HEK293 (cell line): Measurements from ENCODE around the gene PDE2A.

Source experiments
- CTCF ChIA-PET: fragments of 350-600 bp; formaldehyde crosslinking; extraction: SDS; loops from one replicate; lab custom pipeline; 2021; ENCODE audit warnings: antibody characterized with exemption; lab: Yijun Ruan, JAX
- POLR2A ChIA-PET: fragments of 300-600 bp; formaldehyde crosslinking; extraction: SDS; loops from one replicate; lab custom pipeline; 2020; ENCODE audit warnings: antibody characterized with exemption, inconsistent platforms; lab: Yijun Ruan, JAX
- H3K27ac ChIP-seq: fragments of 200-500 bp; sonication (Bioruptor generic); 2 replicates; pipeline ENCODE4 v1.5.1; 2014; ENCODE audit warnings: low read depth, low read length, control low read depth, inconsistent platforms; ENCODE audit errors: extremely low read depth
- H3K36me3 ChIP-seq, 2 experiments: fragments of 200-500 bp in 1 of 2; sonication (Bioruptor generic) in 1 of 2; 1 replicate in 1 of 2; 2 replicates in 1 of 2; pipeline ENCODE4 v1.5.1; 2014 to 2017; ENCODE audit warnings: inconsistent platforms in 2 of 2, low read length in 2 of 2; ENCODE audit not compliant: control insufficient read depth in 2 of 2, insufficient read depth in 1 of 2
- H3K4me1 ChIP-seq: fragments of 200-500 bp; sonication (Bioruptor generic); 2 replicates; pipeline ENCODE4 v1.5.1; 2014; ENCODE audit warnings: mild to moderate bottlenecking, low read length, inconsistent platforms; ENCODE audit not compliant: control insufficient read depth, insufficient read depth
- H3K4me3 ChIP-seq: 2 replicates; pipeline ENCODE4 v1.5.1; 2011; ENCODE audit warnings: low read depth, mild to moderate bottlenecking, control low read depth, low read length, moderate library complexity
- H3K9me3 ChIP-seq: fragments of 200-500 bp; sonication (Bioruptor generic); 2 replicates; pipeline ENCODE4 v1.5.1; 2014; ENCODE audit warnings: low read depth, low read length, inconsistent platforms; ENCODE audit not compliant: control insufficient read depth, insufficient read depth
- ATF2 ChIP-seq: fragments of 450-650 bp; formaldehyde crosslinking; IDR thresholded peaks from 2 replicates; pipeline ENCODE4 v1.5.1; 2016; ENCODE audit warnings: missing biosample characterization, missing genetic modification characterization, low read depth
- FEZF1 ChIP-seq: fragments of 450-650 bp; formaldehyde crosslinking; IDR thresholded peaks from 2 replicates; pipeline ENCODE4 v1.5.1; 2016; ENCODE audit warnings: missing biosample characterization, missing genetic modification characterization
- HIC1 ChIP-seq: fragments of 450-650 bp; formaldehyde crosslinking; IDR thresholded peaks from 2 replicates; pipeline ENCODE4 v1.5.1; 2016; ENCODE audit warnings: missing biosample characterization, missing genetic modification characterization
- IKZF3 ChIP-seq: fragments of 450-650 bp; IDR thresholded peaks from 2 replicates; pipeline ENCODE4 v1.5.0; 2018; ENCODE audit warnings: missing biosample characterization, mild to moderate bottlenecking, missing genetic modification characterization, moderate library complexity
- KLF7 ChIP-seq: fragments of 450-650 bp; formaldehyde crosslinking; IDR thresholded peaks from 2 replicates; pipeline ENCODE4 v1.5.1; 2016; ENCODE audit warnings: missing biosample characterization, missing genetic modification characterization, borderline replicate concordance
- PBX3 ChIP-seq: sonication (generic); formaldehyde crosslinking; IDR thresholded peaks from 2 replicates; pipeline ENCODE4 v1.8.1; 2022; ENCODE audit warnings: mild to moderate bottlenecking, moderate library complexity, missing genetic modification reagents
- REST ChIP-seq: fragments of 450-650 bp; formaldehyde crosslinking; IDR thresholded peaks from 2 replicates; pipeline ENCODE4 v1.5.1; 2016; ENCODE audit warnings: missing biosample characterization, missing genetic modification characterization
- YY1 ChIP-seq: fragments of 450-650 bp; formaldehyde crosslinking; IDR thresholded peaks from 2 replicates; pipeline ENCODE4 v1.5.1; 2018; ENCODE audit warnings: missing biosample characterization, missing genetic modification characterization
- ZFP37 ChIP-seq: fragments of 450-650 bp; formaldehyde crosslinking; IDR thresholded peaks from 2 replicates; pipeline ENCODE4 v1.5.1; 2016; ENCODE audit warnings: missing biosample characterization, missing genetic modification characterization
- ZFP69B ChIP-seq: fragments of 450-650 bp; formaldehyde crosslinking; IDR thresholded peaks from 2 replicates; pipeline ENCODE4 v1.5.1; 2016; ENCODE audit warnings: missing biosample characterization, missing genetic modification characterization
- ZNF16 ChIP-seq: fragments of 450-650 bp; formaldehyde crosslinking; IDR thresholded peaks from 2 replicates; pipeline ENCODE4 v1.5.1; 2016; ENCODE audit warnings: low read depth, missing biosample characterization, missing genetic modification characterization
- ZNF2 ChIP-seq: fragments of 450-650 bp; formaldehyde crosslinking; IDR thresholded peaks from 2 replicates; pipeline ENCODE4 v1.5.1; 2016; ENCODE audit warnings: missing biosample characterization, missing genetic modification characterization
- ZNF23 ChIP-seq: fragments of 450-650 bp; formaldehyde crosslinking; IDR thresholded peaks from 2 replicates; pipeline ENCODE4 v1.5.1; 2016; ENCODE audit warnings: missing biosample characterization, missing genetic modification characterization, borderline replicate concordance
- ZNF280C ChIP-seq: fragments of 450-650 bp; formaldehyde crosslinking; IDR thresholded peaks from 2 replicates; pipeline ENCODE4 v1.5.1; 2016; ENCODE audit warnings: missing biosample characterization, missing genetic modification characterization
- ZNF292 ChIP-seq: fragments of 450-650 bp; formaldehyde crosslinking; IDR thresholded peaks from 2 replicates; pipeline ENCODE4 v1.5.1; 2016; ENCODE audit warnings: low read depth, missing biosample characterization, missing genetic modification characterization, borderline replicate concordance
- ZNF350 ChIP-seq: fragments of 450-650 bp; formaldehyde crosslinking; IDR thresholded peaks from 2 replicates; pipeline ENCODE4 v1.5.0; 2017; ENCODE audit warnings: missing biosample characterization, mild to moderate bottlenecking, missing genetic modification characterization
- ZNF37A ChIP-seq: fragments of 450-650 bp; IDR thresholded peaks from 2 replicates; pipeline ENCODE4 v1.5.1; 2018; ENCODE audit warnings: missing biosample characterization, missing genetic modification characterization
- ZNF394 ChIP-seq: fragments of 450-650 bp; formaldehyde crosslinking; IDR thresholded peaks from 2 replicates; pipeline ENCODE4 v1.5.1; 2016; ENCODE audit warnings: missing biosample characterization, missing genetic modification characterization, mild to moderate bottlenecking, moderate library complexity, borderline replicate concordance
- ZNF423 ChIP-seq: fragments of 450-650 bp; formaldehyde crosslinking; IDR thresholded peaks from 2 replicates; pipeline ENCODE4 v1.5.1; 2016; ENCODE audit warnings: missing biosample characterization, missing genetic modification characterization
- ZNF426 ChIP-seq: fragments of 450-650 bp; formaldehyde crosslinking; IDR thresholded peaks from 2 replicates; pipeline ENCODE4 v1.5.1; 2017; ENCODE audit warnings: missing biosample characterization, missing genetic modification characterization, mild to moderate bottlenecking, inconsistent platforms, moderate library complexity
- ZNF561 ChIP-seq: fragments of 450-650 bp; IDR thresholded peaks from 2 replicates; pipeline ENCODE4 v1.5.1; 2018; ENCODE audit warnings: missing biosample characterization, missing genetic modification characterization, borderline replicate concordance
- ZNF571 ChIP-seq: fragments of 450-650 bp; formaldehyde crosslinking; IDR thresholded peaks from 2 replicates; pipeline ENCODE4 v1.5.0; 2017; ENCODE audit warnings: missing biosample characterization, missing genetic modification characterization
- ZNF626 ChIP-seq: fragments of 450-650 bp; sonication (Bioruptor Pico); formaldehyde crosslinking; IDR thresholded peaks from 2 replicates; pipeline ENCODE4 v1.5.1; 2018; ENCODE audit warnings: missing biosample characterization, missing genetic modification characterization, inconsistent platforms
- ZNF76 ChIP-seq: fragments of 450-650 bp; formaldehyde crosslinking; IDR thresholded peaks from 2 replicates; pipeline ENCODE4; 2016; ENCODE audit warnings: low read depth, missing biosample characterization, missing genetic modification characterization, borderline replicate concordance
- ZNF768 ChIP-seq: fragments of 450-650 bp; formaldehyde crosslinking; IDR thresholded peaks from 2 replicates; pipeline ENCODE4 v1.5.1; 2018; ENCODE audit warnings: missing biosample characterization, mild to moderate bottlenecking, missing genetic modification characterization

The PDE2A gene

GRCh38 chr11:72552399-72552910 is 121.8 kb downstream of the PDE2A start:
- Histone ChIP-seq H3K9me3 (no peaks in the 10 kb centered on the region), H3K36me3 (no peaks in the 10 kb centered on the region)
- CTCF ChIA-PET, result interaction anchor here (0.6 to 2.3 kb wide), 3 partner anchors 81 to 650 kb away, joined by 3 to 20 read pairs (median 4); no protein-coding TSS in a partner anchor
- no peak for TF ChIP-seq YY1 (tag by site-specific recombination)
- no peak for TF ChIP-seq PBX3 (CRISPR knock-in tag)
- no peak for TF ChIP-seq ZNF626 (tag by site-specific recombination)
- no peak for TF ChIP-seq KLF7 (tag by site-specific recombination)
- TF ChIP-seq FEZF1, result no peak
- no peak for TF ChIP-seq ZNF768 (tag by site-specific recombination)
- TF ChIP-seq, all 188 proteins: peak for 0
- H3K4me3 ChIP-seq, result no peak overlapping the region
- POLR2A ChIA-PET, result no interaction called here
- no peak overlapping the region for H3K27ac ChIP-seq
- no peaks in the 10 kb centered on the region for H3K4me1 ChIP-seq

GRCh38 chr11:72551571-72551970 is 122.7 kb downstream of the PDE2A start:
- TF ChIP-seq ZNF2 (tag by site-specific recombination) (no peak), ZFP37 (no peak), IKZF3 (no peak), ZNF280C (tag by site-specific recombination) (no peak), ZNF76 (tag by site-specific recombination) (no peak), ZNF350 (tag by site-specific recombination) (no peak), ZNF16 (tag by site-specific recombination) (no peak), REST (tag by site-specific recombination) (no peak), ZNF571 (tag by site-specific recombination) (no peak), ZFP69B (tag by site-specific recombination) (no peak), ZNF23 (tag by site-specific recombination) (no peak), ZNF292 (tag by site-specific recombination) (no peak), ZNF423 (tag by site-specific recombination) (no peak), ZNF561 (tag by site-specific recombination) (no peak), ZNF426 (tag by site-specific recombination) (no peak), ZNF37A (tag by site-specific recombination) (no peak), HIC1 (no peak), FEZF1 (no peak), ZNF394 (tag by site-specific recombination) (no peak), ATF2 (tag by site-specific recombination) (no peak)
- Histone ChIP-seq H3K36me3 (no peaks in the 10 kb centered on the region), H3K27ac (no peak overlapping the region), H3K9me3 (no peaks in the 10 kb centered on the region), H3K4me1 (no peaks in the 10 kb centered on the region), H3K4me3 (no peak overlapping the region)
- CTCF ChIA-PET, result interaction anchor here (1.7 kb wide), 1 partner anchor 80 kb away, joined by 5 read pairs; no protein-coding TSS in a partner anchor
- POLR2A ChIA-PET, result no interaction called here
